Activated naive CD8-positive, alpha-beta T cell treated with anti-CD3 and anti-CD28 coated beads, Interleukin-2, amount 10 ng/mL, durations not matched to agents 7 days and 5 days (primary cell): Measurements from ENCODE around the gene CKM. TPM values are rescaled to one million over a fixed set of nuclear protein-coding genes. Genes with fewer than 3 reads are reported as not detected.
"Not testable (repeated sequence)": the region's sequence is repeated elsewhere in the genome, so short reads cannot be mapped to it uniquely, and the experiment has no call there.

Source experiments
- ATAC-seq: fragments of 150-1000 bp; cut with Tn5 transposase; one replicate; pipeline ENCODE4 v1.10.0; 2021; ENCODE audit warnings: low read depth, moderate library complexity
- POLR2A ChIA-PET: fragments of 350-600 bp; sonication (Branson Sonifier 250); formaldehyde crosslinking; loops from one replicate; lab custom pipeline; 2021; ENCODE audit warnings: antibody characterized with exemption; lab: Charles Lee
- DNase-seq: peaks from one replicate; pipeline ENCODE4 v3.0.0; 2021
- H3K27ac Mint-ChIP-seq: one replicate; pipeline ENCODE4 v1.8.0; 2022; ENCODE audit warnings: mild to moderate bottlenecking, mixed read lengths
- H3K27me3 Mint-ChIP-seq: one replicate; pipeline ENCODE4 v1.8.0; 2022; ENCODE audit warnings: mild to moderate bottlenecking, moderate library complexity, mixed read lengths
- H3K36me3 Mint-ChIP-seq: one replicate; pipeline ENCODE4 v1.8.0; 2021; ENCODE audit warnings: mild to moderate bottlenecking, mixed read lengths
- H3K4me1 Mint-ChIP-seq: one replicate; pipeline ENCODE4 v1.8.0; 2021; ENCODE audit warnings: mixed read lengths
- H3K4me3 Mint-ChIP-seq: one replicate; pipeline ENCODE4 v1.8.0; 2022; ENCODE audit warnings: mild to moderate bottlenecking, moderate library complexity, mixed read lengths
- H3K9me3 Mint-ChIP-seq: one replicate; pipeline ENCODE4 v1.8.0; 2021; ENCODE audit warnings: mixed read lengths
- total RNA-seq, 2 experiments: library from RNA; stranded (reverse); gene quantifications; one replicate each; pipeline ENCODE4 v1.2.3, GENCODE V29; 2021

CKM gene
- total RNA-seq, 2 experiments from 2014 or later, result not detected

GRCh38 chr19:45344621-45345505 is 22.2 kb upstream of the CKM start:
- Mint-ChIP-seq H3K4me3 (no peak overlapping the region), H3K27ac (no peak overlapping the region), H3K4me1 (peaks cover 3% of the 10 kb centered on the region), H3K27me3 (peaks cover 16% of the 10 kb centered on the region), H3K36me3 (peaks cover 2% of the 10 kb centered on the region), H3K9me3 (no peaks in the 10 kb centered on the region)
- DNase-seq, result no peak
- POLR2A ChIA-PET, result no interaction called here
- no peak for ATAC-seq

GRCh38 chr19:45342911-45343310 is 20.2 kb upstream of the CKM start:
- POLR2A ChIA-PET, result no interaction called here
- H3K4me3 Mint-ChIP-seq, result no peak overlapping the region
- ATAC-seq (no peak), DNase-seq (no peak)
- peaks cover 18% of the 10 kb centered on the region for H3K27me3 Mint-ChIP-seq
- H3K27ac Mint-ChIP-seq, result no peak overlapping the region
- peaks cover 5% of the 10 kb centered on the region for H3K4me1 Mint-ChIP-seq
- H3K36me3 Mint-ChIP-seq, result no peaks in the 10 kb centered on the region
- no peaks in the 10 kb centered on the region for H3K9me3 Mint-ChIP-seq

- H3K36me3 Mint-ChIP-seq, result no peaks in the 10 kb centered on the region
- POLR2A ChIA-PET, result no interaction called here
- DNase-seq (no peak), ATAC-seq (no peak)
- H3K4me3 Mint-ChIP-seq, result no peak overlapping the region
- H3K9me3 Mint-ChIP-seq, result no peaks in the 10 kb centered on the region
- H3K27me3 Mint-ChIP-seq, result peaks cover 14% of the 10 kb centered on the region
- H3K4me1 Mint-ChIP-seq, result peaks cover 5% of the 10 kb centered on the region
- no peak overlapping the region for H3K27ac Mint-ChIP-seq
Measured at GRCh38 chr19:45340899-45341453, 18.3 kb upstream of the CKM start.

GRCh38 chr19:45340232-45340898 is 17.7 kb upstream of the CKM start, which contains the start of gene KLC3:
Gene KLC3, plus strand, starts transcription at chr19:45340750. Its CDS starts 4,792 bp downstream, at chr19:45345542.
- H3K4me3 Mint-ChIP-seq, result peak within 1 kb of the TSS; percentile 70
- POLR2A ChIA-PET, result no interaction called here

GRCh38 chr19:45339629-45340028 is 17.0 kb upstream of the CKM start:
- DNase-seq, result no peak
- H3K9me3 Mint-ChIP-seq, result no peaks in the 10 kb centered on the region
- POLR2A ChIA-PET, result interaction anchor here (0.6 kb wide), 1 partner anchor 402 kb away, joined by 5 read pairs; no protein-coding TSS in a partner anchor

More at GRCh38 chr19:45340232-45340898, 17.7 kb upstream of the CKM start, which contains the start of gene KLC3:
- peaks cover 5% of the 10 kb centered on the region for H3K4me1 Mint-ChIP-seq
- peaks cover 12% of the 10 kb centered on the region for H3K27me3 Mint-ChIP-seq
- ATAC-seq (peak; percentile 44), DNase-seq (peak; percentile 75)
- no peaks in the 10 kb centered on the region for H3K9me3 Mint-ChIP-seq
- no peak within 1 kb of the TSS for H3K27ac Mint-ChIP-seq
- H3K36me3 Mint-ChIP-seq, result no peaks in the 10 kb centered on the region

GRCh38 chr19:45336696-45337251 is 14.1 kb upstream of the CKM start:
- Mint-ChIP-seq H3K9me3 (no peaks in the 10 kb centered on the region), H3K36me3 (no peaks in the 10 kb centered on the region), H3K4me3 (no peak overlapping the region), H3K27ac (no peak overlapping the region), H3K4me1 (peaks cover 6% of the 10 kb centered on the region), H3K27me3 (peaks cover 7% of the 10 kb centered on the region)
- POLR2A ChIA-PET, result no interaction called here
- ATAC-seq (no peak), DNase-seq (no peak)

More at GRCh38 chr19:45339629-45340028, 17.0 kb upstream of the CKM start:
- Mint-ChIP-seq H3K4me1 (peaks cover 5% of the 10 kb centered on the region), H3K27me3 (peaks cover 9% of the 10 kb centered on the region), H3K36me3 (no peaks in the 10 kb centered on the region), H3K4me3 (no peak overlapping the region), H3K27ac (no peak overlapping the region)
- ATAC-seq, result no peak

- POLR2A ChIA-PET, H3K27ac Mint-ChIP-seq, H3K36me3 Mint-ChIP-seq, ATAC-seq, DNase-seq, H3K9me3 Mint-ChIP-seq, H3K4me1 Mint-ChIP-seq, H3K4me3 Mint-ChIP-seq, H3K27me3 Mint-ChIP-seq: not testable (repeated sequence)
Measured at GRCh38 chr19:45334881-45335280, 12.2 kb upstream of the CKM start.

- ATAC-seq (no peak), DNase-seq (no peak)
- Mint-ChIP-seq H3K27me3 (no peaks in the 10 kb centered on the region), H3K4me3 (no peak overlapping the region), H3K27ac (no peak overlapping the region), H3K36me3 (no peaks in the 10 kb centered on the region), H3K4me1 (peaks cover 3% of the 10 kb centered on the region), H3K9me3 (no peaks in the 10 kb centered on the region)
- POLR2A ChIA-PET, result interaction anchor here (0.7 kb wide), 1 partner anchor 152 kb away, joined by 3 read pairs; no protein-coding TSS in a partner anchor
Measured at GRCh38 chr19:45333609-45334303, 11.1 kb upstream of the CKM start.

- Mint-ChIP-seq H3K27ac (no peak overlapping the region), H3K27me3 (peaks cover 9% of the 10 kb centered on the region), H3K9me3 (no peaks in the 10 kb centered on the region), H3K4me1 (peaks cover 3% of the 10 kb centered on the region), H3K36me3 (no peaks in the 10 kb centered on the region), H3K4me3 (no peak overlapping the region)
- DNase-seq (no peak), ATAC-seq (no peak)
- POLR2A ChIA-PET, result no interaction called here
Measured at GRCh38 chr19:45331411-45331810, 8.7 kb upstream of the CKM start.

GRCh38 chr19:45327404-45328143 is 4.9 kb upstream of the CKM start:
- H3K27ac Mint-ChIP-seq, result no peak overlapping the region
- POLR2A ChIA-PET, result no interaction called here
- ATAC-seq (no peak), DNase-seq (no peak)
- H3K4me1 Mint-ChIP-seq, result peaks cover 5% of the 10 kb centered on the region
- no peaks in the 10 kb centered on the region for H3K36me3 Mint-ChIP-seq
- peaks cover 27% of the 10 kb centered on the region for H3K27me3 Mint-ChIP-seq
- no peaks in the 10 kb centered on the region for H3K9me3 Mint-ChIP-seq
- H3K4me3 Mint-ChIP-seq, result no peak overlapping the region

- POLR2A ChIA-PET, result no interaction called here
- Mint-ChIP-seq H3K9me3 (no peaks in the 10 kb centered on the region), H3K36me3 (no peaks in the 10 kb centered on the region), H3K4me1 (peaks cover 5% of the 10 kb centered on the region), H3K4me3 (no peak overlapping the region), H3K27ac (no peak overlapping the region), H3K27me3 (peaks cover 38% of the 10 kb centered on the region)
- DNase-seq (no peak), ATAC-seq (no peak)
Measured at GRCh38 chr19:45324349-45324907, 1.8 kb upstream of the CKM start.

GRCh38 chr19:45323671-45324081 is 1.0 kb upstream of the CKM start:
- Mint-ChIP-seq H3K36me3 (no peaks in the 10 kb centered on the region), H3K4me3 (no peak overlapping the region), H3K4me1 (peaks cover 5% of the 10 kb centered on the region), H3K27ac (no peak overlapping the region), H3K27me3 (peaks cover 38% of the 10 kb centered on the region), H3K9me3 (no peaks in the 10 kb centered on the region)
- DNase-seq, result no peak
- POLR2A ChIA-PET, result no interaction called here
- no peak for ATAC-seq
